SK-N-MC (cell line): ENCODE measurements around the gene EHBP1.

Source experiments
- EZH2 ChIP-seq: fragments of 200-600 bp; sonication (generic); IDR thresholded peaks from one replicate; pipeline ENCODE4 v1.6.1; 2017; ENCODE audit warnings: antibody characterized with exemption
- POLR2AphosphoS5 ChIP-seq: IDR thresholded peaks from 2 replicates; pipeline ENCODE4 v1.6.1; 2012; ENCODE audit warnings: mild to moderate bottlenecking, low read depth, low read length, borderline replicate concordance

- no peak for TF ChIP-seq EZH2
- TF ChIP-seq POLR2AphosphoS5: no peak
Observed at GRCh38 chr2:62844311-62845090, 139.0 kb downstream of the EHBP1 start.
